NCI-H2196 treated with DMSO at 0.1 percent for 48 hours (cell line): Measurements from ENCODE around the gene KIF12.

Experiments
- DNase-seq: peaks from one replicate; lab custom pipeline; 2025; ENCODE audit not compliant: unreplicated experiment; lab: John Stamatoyannopoulos, UW

Gene KIF12

DNA sequence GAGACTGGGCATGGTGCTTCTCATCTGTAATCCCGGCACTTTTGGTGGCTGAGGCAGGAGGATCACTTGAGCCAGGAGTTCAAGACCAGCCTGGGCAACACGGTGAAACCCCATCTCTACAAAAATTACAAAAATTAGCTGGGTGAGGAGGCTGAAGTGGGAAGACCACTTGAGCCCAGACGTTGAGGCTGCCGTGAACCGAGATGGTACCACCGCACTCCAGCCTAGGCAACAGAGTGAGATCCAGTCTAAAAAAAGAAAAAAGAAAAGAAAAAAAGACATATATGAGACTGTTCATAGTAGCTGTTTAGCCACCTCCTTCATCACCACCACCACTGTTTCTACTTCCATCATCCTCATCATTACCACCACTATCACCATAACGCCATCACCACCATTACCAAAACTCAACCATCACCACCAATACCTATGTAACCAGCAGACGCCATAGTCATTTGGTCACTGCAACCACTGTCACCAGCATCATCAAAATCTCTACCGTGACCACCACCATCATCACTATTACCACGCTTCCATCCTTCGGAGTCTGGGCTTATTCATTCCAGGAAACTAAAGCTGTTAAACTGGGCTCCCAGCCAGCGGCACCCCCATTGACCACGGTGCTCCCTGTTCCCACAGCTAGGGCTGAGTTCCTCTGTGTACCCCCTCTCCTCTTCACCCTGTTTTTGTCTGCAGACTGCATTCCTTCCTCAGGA lies 8.4 kb upstream of the KIF12 start:
- DNase-seq = no peak

DNA sequence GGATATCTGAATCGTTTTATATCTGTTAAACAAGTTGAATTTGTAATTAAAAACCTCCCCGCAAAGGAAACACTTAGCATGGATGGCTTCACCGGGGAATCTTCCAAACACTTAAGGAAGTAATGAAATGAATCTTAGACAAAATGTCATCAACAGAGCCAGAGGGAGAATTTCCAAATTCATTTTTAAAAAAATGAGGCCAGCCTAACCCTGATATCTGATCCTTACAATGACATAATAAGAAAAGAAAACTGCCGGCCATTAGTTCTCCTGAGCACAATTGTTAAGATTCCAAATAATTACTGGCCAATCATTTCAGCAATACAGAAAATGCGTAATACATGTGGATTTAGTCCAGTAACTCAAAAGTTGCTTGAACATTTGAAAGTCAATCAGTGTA lies 6.1 kb upstream of the KIF12 start:
- no peak for DNase-seq

DNA sequence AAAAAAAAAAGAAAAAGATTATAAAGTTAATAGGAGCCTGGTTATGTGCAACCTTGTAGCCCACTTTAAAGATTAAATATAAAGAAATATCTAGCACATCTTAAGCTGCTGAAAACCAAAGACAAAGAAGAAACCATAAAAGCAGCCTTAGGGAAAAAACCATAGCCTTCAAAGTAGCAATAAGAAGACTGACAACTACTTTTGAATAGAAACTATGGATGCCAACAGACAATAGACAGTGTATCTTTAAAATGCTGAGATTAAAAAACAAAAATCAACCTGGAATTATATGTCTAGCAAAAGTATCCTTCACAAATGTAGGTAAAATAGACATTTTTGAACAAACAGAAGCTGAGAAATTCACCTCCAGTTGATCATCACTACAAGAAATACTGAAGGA lies 3.4 kb upstream of the KIF12 start:
- DNase-seq = no peak

DNA sequence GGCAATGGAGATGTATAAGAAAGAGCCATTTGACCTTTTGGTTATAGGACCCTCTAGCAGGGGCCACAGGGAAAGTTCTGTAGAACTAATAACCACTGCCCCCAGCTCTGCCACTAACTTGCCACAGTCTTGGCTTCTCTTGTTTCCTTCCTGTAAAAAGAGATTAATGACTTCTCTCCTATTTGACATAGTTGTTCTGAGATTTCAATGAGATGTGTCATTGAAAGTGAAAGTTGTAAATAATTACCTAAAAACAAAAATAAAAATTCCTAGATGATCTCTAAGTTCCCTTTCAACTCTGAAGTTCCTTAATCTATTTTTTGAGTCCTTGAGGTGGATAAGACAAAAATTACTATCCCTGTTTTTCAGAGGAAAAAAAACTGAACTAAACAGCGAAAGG lies 1.4 kb upstream of the KIF12 start:
- DNase-seq = no peak

DNA sequence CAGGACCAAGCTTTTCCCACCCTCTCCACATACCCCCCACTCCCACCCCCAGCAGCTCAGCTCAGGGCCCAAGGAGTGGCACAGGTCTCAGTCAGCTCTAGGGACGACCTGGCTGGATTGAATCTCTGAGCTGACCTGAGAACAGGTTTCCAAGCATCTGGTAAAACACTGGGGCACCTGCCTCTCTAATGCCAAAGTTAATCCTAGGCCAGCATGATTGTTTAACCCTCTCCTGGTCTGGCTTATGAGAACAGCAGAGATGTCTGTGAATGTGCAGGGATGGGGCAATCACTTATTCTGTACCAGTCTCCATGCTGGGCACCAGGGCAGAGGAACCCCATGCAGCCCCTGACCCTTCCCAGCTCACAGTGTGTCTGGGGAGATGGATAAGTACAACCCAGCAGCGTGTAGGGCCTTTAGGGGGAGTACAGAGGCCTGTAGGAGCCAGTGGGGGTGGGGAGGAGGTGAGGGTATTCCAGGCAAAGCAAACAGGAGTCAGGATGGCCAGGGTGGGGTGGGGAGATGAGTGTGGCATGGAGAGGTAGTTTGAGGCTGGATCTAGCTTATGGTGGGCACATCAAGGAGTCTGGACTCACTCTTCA lies 678 bp upstream of the KIF12 start:
- DNase-seq = no peak

DNA sequence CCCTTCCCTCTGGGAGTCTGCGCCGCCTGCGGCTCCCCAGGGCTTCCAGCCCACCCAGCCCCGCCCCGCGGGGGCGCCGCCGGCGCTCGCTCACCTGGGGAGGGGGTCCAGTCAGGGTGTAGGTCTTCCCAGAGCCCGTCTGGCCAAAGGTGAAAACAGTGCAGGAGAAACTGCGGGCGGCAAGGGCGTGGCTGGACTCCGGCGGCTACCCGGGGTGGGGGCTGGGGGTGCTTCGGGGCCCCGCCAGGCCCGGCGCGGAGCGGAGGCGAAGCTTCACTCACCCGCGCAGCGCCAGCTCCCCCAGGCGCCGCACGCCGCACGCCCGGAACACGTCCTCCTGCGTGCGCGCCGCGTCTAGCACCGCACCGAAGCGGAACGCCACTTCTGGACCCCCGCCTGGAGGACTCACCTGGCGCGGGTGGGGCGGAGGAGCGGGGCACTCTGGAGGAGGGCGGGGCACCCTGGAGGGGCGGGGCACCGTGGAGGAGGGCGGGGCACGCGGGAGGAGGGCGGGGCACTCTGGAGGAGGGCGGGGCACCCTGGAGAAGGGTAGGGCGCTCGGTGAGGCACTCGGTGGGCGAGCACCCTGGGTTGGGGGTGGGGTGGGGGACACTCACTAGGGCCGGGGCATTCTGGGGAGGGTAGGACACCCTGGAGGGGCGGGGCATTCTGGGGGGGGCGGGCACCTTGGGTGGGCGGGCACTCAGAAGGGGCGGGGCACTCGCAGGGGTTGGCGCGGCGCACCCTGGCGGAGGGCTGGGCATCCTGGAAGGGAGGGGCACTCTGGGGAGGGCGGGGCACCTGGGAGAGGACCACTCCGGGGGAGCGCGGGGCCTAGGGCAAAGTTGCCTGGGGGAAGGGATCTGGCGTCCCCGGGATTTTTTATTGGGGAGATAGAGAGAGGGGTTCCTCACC lies 814 bp downstream of the KIF12 start:
- no peak for DNase-seq

DNA sequence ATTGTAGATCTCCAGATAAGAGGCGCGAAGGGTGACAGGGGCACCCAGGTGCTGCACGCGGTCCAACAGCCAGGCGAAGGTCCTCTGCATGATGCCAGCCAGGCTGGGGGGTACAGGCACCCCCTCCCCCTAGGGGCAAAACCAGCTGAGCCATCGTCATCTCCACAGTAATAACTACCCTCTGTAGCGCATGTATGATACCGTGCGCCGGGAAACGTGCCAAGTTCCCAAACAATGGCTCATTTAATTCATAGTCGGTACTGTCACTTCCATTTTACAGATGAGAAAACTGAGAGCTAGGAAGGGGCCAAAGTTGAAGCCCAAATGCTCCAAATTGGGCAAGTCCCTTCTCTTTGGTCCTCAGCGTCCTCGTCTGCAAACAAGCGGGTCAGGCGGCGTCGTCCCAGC lies 1.5 kb downstream of the KIF12 start:
- no peak for DNase-seq

DNA sequence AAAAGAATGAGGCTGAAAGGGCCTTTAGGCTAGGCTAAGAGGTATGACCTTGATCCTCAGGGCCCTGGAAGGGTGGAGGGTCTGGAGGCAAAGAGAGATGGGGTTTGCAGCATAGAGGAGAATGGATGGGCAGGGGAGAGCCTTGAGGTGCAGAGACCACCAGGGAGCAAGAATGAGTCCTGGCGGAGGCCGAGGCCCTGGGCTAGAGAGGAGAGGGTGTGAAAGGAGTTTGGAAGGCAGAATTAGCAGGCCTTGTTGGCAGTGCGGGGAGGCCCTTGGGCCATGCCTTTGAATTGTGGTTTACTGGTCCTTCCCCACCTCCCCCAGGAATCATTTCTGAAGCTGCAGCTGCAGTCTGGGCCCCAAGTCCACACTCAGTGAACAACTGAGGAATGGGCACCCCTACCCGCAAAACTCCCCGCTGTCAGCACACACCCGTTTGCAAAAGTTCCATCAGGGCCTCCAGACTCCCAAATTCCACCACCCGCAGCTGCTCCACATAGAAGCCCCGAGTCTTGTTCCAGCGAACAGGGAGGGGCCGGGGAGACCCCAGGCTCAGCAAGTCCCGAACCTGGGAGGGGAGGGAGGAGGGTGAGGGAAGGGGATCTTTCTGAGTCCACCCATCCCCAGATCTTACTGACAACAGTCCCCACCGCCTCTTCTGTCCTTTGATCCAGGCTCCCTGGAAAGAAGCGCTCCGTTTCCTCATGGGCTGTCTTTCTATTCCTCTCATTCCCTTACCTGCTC lies 2.1 kb downstream of the KIF12 start:
- no peak for DNase-seq

DNA sequence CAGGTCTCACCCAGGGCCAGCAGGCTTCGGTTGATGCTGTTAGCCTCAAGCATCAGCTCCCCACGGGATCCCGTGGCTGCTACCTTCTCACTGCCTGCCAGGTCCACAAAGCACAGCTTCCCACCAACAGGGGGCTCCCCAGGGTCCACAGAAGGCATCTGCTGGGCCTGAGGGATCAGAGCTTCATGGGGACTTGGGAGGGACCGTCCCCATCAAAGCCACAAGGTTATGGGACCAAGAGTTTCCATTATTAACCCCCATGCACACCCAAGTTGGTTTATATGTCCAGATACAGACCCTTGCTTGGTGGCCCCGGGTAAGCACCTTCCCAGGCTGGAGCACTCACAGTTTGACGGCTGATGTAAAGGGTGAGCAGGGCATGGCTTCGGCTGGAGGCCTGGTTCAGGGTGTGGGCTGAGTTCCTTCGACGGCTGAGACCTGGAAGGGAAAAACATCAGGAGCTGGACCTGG lies 3.0 kb downstream of the KIF12 start:
- no peak for DNase-seq

DNA sequence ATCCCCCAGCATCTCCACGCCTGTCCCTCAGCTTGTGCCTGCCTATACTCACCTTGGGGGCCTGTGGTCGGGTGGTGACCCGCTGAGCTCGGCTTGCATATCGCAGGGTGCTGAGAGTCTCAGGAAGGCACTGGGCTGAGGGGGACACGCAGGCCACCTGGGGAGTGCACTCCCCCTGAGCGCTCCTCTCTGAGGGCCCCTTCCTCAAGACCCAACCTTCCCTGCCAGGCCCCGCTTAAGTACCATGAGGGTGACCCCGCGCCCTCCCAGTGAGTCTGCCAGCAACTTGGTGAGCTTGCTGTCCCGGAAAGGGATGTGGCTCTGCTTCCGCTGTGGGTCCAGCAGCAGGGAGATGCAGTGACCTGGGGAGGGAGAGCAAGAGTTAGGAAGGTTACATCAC lies 4.1 kb downstream of the KIF12 start:
- DNase-seq = no peak

DNA sequence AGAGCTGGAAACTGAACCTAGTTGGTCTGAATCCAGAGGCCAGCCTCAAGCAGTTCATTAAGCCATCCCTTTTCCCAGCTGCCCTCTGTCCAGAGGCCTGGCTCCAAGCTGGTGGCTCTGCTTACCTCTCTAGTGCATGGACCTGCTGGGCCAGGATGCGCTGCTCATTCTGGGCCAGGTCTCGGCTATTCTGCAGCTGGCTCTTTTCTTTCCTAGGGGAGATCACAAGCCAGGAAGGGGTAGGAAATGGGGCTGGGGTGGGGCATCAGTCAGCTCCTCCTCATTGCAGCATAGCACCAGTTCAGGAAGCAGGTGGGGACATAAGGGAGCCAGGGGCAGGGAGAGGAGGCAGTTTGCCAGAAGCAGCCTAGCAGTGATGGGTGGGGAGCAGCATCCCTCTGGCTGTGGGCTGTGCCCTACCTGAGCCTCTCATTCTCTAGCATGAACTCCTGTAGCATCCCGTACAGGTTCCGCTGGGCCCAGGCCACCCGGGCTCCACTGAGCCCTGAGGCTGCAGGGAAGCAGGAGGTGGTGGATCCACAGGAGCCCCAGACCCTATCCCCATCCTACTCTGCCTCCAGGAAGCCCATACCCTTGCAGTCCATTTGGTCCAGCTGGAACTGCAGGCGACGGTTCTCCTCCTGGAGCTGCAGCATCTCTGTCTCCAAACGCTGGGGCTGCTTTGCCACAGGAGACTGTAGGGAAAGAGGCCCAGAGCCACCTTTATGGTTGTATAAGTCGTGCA lies 5.2 kb downstream of the KIF12 start:
- no peak for DNase-seq

DNA sequence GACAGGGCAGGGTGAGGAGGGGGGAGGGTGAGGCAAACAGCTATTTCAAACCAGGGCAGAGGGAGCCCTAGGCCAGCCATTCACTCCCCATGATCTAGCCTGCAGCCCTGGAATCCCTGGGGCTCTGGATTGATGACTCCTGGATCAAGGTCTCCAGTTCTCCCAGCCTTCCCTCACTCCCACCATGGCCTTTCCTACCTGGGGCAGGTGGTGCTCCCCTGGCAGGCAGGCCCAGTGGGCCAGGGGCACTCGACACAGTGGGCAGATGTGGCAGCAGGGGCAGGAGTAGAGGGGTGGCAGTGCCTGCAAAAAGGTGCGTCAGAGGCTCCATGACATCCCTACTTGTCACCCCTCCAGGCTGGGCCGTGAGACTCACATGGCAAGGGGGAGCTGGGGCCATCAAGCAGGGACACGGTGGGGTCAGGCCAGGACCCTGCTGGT lies 6.0 kb downstream of the KIF12 start:
- no peak for DNase-seq

DNA sequence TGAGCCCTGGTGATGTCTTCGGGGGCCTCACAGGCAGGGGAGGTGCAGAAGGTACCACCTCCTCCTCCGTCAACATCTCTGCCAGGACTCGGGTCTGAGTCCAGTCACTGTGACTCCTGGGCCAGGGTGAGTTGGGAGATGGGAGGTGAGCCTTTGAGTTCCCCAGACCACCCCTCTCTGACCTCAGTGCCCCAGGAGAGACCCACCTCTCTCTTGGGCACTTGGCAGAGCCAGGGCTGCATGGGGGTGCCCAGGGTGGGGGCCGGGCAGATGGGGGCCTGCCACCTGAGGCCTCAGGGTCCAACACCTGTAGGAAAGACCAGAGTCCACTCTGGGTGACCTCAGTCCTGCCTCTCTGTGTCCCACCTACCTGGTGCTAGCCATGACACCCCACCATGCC lies 6.8 kb downstream of the KIF12 start:
- no peak for DNase-seq

DNA sequence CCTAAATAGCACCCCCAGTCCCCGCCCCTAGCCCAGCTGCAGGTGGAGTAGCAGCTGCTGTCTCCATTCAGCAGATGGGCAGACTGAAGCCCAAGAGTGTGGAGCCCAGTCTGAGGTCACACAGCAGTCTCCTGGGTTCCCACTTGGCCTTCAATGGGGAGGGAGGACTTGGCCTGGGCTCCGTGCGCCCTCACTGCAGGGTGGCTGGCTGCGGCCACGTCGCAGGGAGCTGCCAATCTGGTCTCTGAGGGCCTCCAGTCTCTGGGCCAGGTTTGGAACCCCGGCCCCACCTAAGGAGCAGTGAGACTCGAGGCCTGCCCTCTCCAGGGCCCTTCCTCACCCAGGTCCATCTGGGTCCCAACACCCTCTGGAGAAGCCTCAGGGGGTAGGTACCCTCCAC lies 7.4 kb downstream of the KIF12 start:
- no peak for DNase-seq

DNA sequence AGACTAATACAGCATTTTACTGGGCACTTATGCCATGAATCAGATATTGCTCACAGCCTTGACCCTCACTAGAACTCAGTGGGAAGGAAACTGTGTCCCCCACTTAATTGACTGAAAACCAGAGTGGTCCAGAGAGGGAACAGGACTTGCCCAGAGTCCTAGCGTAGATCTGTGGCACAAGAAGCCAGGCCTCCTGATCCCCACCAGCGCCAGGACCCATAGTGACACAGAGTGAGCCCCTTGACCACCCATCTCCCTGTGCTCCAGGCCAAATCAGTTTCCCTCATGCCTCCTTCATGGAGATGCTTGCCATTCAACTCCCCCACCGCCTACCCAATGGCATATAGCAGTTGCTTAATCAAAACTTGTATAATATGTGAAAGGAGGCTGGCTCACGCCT lies 8.3 kb downstream of the KIF12 start:
- DNase-seq = no peak

DNA sequence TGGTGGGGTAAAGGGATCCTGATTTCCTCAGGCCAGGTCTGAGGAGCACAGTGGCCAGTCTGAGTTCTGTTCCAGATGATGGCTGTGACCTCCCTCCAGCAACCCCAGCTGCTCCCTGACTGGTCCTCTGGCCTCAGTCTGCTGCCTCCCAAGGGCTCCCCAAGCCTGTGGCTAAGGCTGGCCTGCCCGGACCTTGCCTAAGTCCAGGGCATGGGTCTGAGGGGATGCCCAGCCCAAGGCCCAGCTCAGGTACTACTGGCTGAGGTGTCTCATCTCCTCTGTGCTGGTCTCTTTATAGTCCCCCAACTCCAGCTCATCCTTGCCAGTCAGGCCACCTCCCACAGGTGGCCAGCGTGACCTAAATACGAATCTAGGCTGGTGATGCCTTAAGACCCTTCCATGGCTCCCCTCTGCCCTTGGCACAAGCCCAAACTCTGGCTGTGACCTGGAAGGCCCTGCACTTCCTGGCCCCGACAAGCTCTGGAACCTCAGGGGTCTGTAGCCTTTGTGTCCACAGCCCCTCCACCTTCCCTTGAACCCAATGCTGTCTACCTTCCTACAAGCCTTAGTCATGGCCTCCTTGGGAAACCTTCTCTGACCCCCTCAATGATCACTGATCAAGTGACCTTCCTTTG lies 9.8 kb downstream of the KIF12 start:
- no peak for DNase-seq

DNA sequence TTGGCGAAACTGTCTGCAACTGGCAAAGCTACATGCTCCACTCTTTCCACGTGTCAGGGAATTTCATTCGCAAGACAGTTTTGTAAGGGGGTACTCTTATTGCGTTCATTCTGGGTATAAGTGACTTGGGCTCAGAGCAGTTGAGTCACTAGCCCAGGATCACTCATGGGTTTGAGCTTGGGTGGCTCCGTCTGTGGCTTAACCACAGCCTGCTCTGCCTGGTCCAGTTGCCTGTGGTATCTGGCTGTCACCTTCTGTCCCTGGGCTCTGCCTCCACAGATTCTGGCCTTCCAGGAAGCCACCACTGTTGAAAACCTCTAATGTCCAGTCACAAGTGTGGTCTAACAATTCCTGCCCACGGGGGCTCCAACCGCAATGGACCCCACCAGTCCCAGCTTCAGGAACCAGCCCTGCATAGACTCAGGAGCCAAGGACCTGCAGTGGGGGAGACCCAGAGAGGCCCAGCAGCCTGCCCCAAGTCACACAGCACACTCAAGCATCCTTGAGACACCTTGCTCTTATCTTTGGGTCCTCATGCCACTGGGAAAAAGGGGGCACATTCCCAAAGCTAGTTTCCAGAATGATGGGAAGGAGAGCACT lies 10.4 kb downstream of the KIF12 start:
- DNase-seq = no peak

DNA sequence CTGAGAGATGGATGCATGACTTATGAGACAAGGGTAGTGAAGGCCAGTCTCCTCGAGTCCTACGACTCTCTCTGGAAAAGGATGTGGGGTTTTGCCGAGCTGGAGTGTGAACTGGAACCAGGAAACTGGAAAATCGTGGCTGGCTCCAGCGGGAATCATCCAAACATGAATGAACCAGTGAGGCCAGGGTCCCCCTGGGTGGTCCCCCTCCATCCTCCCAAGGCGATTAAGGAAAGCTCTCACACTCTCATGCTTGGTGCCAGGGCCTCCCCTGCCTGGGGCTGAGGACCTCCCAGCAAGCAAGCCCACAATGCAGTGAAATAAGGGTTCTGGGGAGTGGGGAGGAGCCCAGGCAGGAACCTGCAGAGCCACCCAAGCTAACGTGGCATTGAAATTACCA lies 11.4 kb downstream of the KIF12 start:
- DNase-seq = no peak

DNA sequence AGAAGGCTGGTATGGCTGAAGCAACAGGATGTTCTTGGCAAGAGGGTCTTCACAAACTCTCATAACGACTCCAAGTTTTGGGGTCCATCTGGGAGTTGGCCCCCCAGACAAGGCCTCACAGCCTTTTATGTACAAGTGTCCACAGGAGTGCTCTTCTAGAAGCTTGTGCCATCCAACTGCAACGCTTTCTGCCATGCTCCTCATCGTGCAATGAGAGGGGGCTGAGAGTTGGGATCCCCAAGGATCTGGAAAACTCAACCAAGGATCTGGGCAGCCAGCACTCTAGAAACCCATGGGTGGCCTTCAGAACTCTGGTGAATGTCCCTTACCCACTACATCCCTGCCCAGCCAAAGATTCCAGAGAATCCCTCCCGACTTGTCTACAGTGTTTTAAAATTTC lies 12.5 kb downstream of the KIF12 start:
- DNase-seq = no peak

DNA sequence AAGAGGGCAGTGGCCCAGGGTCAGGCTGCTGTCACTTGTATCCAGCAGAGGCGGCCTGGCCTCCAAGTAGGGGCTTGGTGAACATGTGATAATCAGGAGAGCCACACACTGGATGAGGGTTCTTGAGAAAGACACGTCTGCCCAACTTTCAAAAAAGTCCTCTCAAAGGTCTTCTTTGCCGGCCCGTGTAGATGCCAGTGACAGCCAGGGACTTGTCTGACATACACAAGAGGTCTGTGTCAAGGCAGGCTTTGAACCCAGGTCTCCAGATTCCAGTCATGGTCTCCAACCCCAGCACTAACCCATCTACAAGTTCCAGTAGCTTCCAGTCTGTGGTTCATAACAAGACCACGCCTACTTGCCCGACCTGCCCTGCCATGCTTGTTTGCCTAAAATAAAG lies 13.1 kb downstream of the KIF12 start:
- no peak for DNase-seq
